Measurements from ENCODE around the gene SIVA1. TPM values are rescaled to one million over a fixed set of nuclear protein-coding genes. Genes with fewer than 3 reads are reported as not detected.

The SIVA1 gene
- total RNA-seq, 2 donors from 2014 or later: 111 to 130 TPM

- TF ChIP-seq POLR2A (IDR thresholded peaks at IDR 0.05): peak in 1 of 3 donors; percentile 34
- TF ChIP-seq CTCF (IDR thresholded peaks at IDR 0.05): no peak
- Histone ChIP-seq H3K4me3 (no peak overlapping the region), H3K4me1 (peaks cover 52% of the 10 kb centered on the region), H3K9me3 (no peaks in the 10 kb centered on the region), H3K36me3 (replicated peaks in 1 of 2; ENCODE audit: insufficient read depth in 1 of 2, low read depth in 2 of 2) (peaks cover 9 to 13% of the 10 kb centered on the region in 2 donors), H3K27me3 (no peaks in the 10 kb centered on the region), H3K27ac (peak overlapping the region; percentile 22 to 81 (median 42))
- peak; percentile 70 to 91 (median 86) for DNase-seq
- 47 to 76% methylated on average over 11 to 17 of the region's 20 CpGs for WGBS, 2 donors
- ATAC-seq: peak; percentile 72
- intact Hi-C loops (cut with DNase I): loop anchor here (5.0 kb wide), 1 partner anchor 48 kb away; no protein-coding TSS in a partner anchor
Measured at GRCh38 chr14:104774453-104775072, 21.6 kb downstream of the SIVA1 start.

- H3K4me1 ChIP-seq: peaks cover 52% of the 10 kb centered on the region
- WGBS, 2 donors: 51 to 93% methylated on average over 4 to 8 of the region's 13 CpGs
- intact Hi-C loops (cut with DNase I): no loop called here
- DNase-seq (no peak), ATAC-seq (no peak)
- no peaks in the 10 kb centered on the region for H3K9me3 ChIP-seq
- no peak for TF ChIP-seq CTCF (IDR thresholded peaks at IDR 0.05)
- no peak for TF ChIP-seq POLR2A (IDR thresholded peaks at IDR 0.05)
- H3K36me3 ChIP-seq (replicated peaks in 1 of 2; ENCODE audit: insufficient read depth in 1 of 2, low read depth in 2 of 2): peaks cover 9 to 15% of the 10 kb centered on the region in 2 donors
- no peaks in the 10 kb centered on the region for H3K27me3 ChIP-seq
- no peak overlapping the region for H3K4me3 ChIP-seq
- peak overlapping the region in 3 of 4 donors; percentile 22 to 81 (median 58) for H3K27ac ChIP-seq
Measured at GRCh38 chr14:104775073-104775489, 22.1 kb downstream of the SIVA1 start.

DNA sequence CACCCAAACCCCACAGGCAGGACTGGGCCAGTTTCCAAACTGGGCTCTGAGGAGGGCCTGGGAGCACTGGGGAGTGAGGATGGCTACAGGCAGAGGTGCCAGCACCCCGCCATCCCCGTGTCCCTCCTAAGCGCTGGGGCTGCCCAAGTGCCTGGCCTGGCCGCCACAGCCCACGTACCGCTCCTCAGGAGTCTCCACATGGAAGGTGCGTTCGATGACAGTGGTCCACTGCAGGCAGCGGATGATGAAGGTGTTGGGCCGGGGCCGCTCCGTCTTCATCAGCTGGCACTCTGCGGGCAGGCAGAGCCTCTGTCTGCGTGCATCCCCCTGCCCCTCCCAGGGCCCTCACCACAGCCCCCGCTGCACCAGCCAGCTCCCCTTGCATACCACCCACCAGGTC is 23.5 kb downstream of the SIVA1 start:
- no peaks in the 10 kb centered on the region for H3K9me3 ChIP-seq
- intact Hi-C loops (cut with DNase I): no loop called here
- peak overlapping the region in 3 of 4 donors; percentile 22 to 81 (median 58) for H3K27ac ChIP-seq
- no peaks in the 10 kb centered on the region for H3K27me3 ChIP-seq
- H3K36me3 ChIP-seq (replicated peaks in 1 of 2; ENCODE audit: insufficient read depth in 1 of 2, low read depth in 2 of 2): peaks cover 9 to 11% of the 10 kb centered on the region in 2 donors
- no peak for ATAC-seq
- 97 to 100% methylated on average over 3 to 15 of the region's 15 CpGs for WGBS, 2 donors
- no peak for DNase-seq
- H3K4me3 ChIP-seq: no peak overlapping the region
- H3K4me1 ChIP-seq: peaks cover 52% of the 10 kb centered on the region
- TF ChIP-seq POLR2A (IDR thresholded peaks at IDR 0.05) (no peak), CTCF (IDR thresholded peaks at IDR 0.05) (no peak)

DNA sequence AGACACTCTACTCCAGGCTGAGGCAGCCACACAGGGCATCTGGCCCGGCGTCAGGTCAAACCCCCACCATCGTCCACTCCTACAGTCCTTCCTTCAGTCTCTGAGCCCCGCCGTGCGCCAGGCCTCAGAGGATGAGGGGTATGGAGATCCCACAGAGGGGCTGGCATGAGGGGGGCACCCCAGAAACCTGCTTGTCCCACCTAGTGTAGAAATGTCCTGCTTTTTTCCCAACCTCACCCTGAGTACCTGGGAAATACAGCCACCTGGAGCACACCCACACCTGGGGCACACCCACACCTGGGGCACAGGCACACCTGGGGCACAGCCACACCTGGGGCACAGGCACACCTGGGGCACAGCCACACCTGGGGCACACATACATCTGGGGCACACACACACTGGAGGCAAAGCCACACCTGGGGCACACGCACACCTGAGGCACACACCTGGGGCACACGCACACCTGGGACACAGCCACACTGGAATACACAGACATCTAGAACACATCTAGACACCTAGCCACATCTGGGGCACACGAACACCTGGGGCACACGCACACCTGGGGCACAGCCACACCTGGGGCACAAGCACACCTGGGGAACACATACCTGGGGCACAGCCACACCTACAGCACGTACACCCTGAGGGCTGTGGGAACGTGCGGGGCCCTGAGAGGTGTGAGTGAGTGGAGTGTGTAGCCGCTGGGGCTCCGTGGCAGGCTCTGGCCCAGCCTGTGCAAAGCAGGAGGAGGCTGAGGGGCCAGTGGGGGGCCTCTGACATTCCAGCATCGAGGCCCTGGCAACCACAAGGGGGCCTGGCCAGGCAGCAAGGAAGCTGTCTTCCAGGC is 24.2 kb downstream of the SIVA1 start:
- Histone ChIP-seq H3K9me3 (no peaks in the 10 kb centered on the region), H3K27me3 (no peaks in the 10 kb centered on the region), H3K36me3 (replicated peaks in 1 of 2; ENCODE audit: insufficient read depth in 1 of 2, low read depth in 2 of 2) (peaks cover 4 to 10% of the 10 kb centered on the region in 2 donors), H3K4me3 (no peak overlapping the region), H3K4me1 (peaks cover 52% of the 10 kb centered on the region), H3K27ac (peak overlapping the region in 2 of 4 donors; percentile 22 to 81)
- ATAC-seq (no peak), DNase-seq (no peak)
- TF ChIP-seq CTCF (IDR thresholded peaks at IDR 0.05): no peak
- intact Hi-C loops (cut with DNase I): no loop called here
- WGBS, 2 donors: 77 to 83% methylated on average over 4 to 16 of the region's 16 CpGs
